Stimulated activated CD8-positive, alpha-beta memory T cell treated with anti-CD3 and anti-CD28 coated beads, Interleukin-15, amount 100 ng/mL, for 24 hours (primary cell): ENCODE results near the gene ZNF786.
A peak's percentile ranks its signal among the peaks of the same experiment; 100 is the strongest.
"Not testable (repeated sequence)": the region's sequence is repeated elsewhere in the genome, so short reads cannot be mapped to it uniquely, and the experiment has no call there.

ENCODE experiments used
- DNase-seq: peaks from one replicate; pipeline ENCODE4 v3.0.0-alpha.2; 2020; ENCODE audit warnings: low read depth

The ZNF786 gene

GRCh38 chr7:149031353-149031910 is 59.1 kb downstream of the ZNF786 start:
- no peak for DNase-seq

- not testable (repeated sequence) for DNase-seq
These were observed 60.1 kb downstream of the ZNF786 start for GRCh38 chr7:149030439-149030838.

GRCh38 chr7:149028346-149029109 is 62.0 kb downstream of the ZNF786 start, which contains the start of gene PDIA4:
Gene PDIA4, minus strand, starts transcription at chr7:149028505. Its CDS starts 97 bp downstream, at chr7:149028408.
- DNase-seq = peak; percentile 99

GRCh38 chr7:149027611-149028345 is 62.7 kb downstream of the ZNF786 start:
- no peak for DNase-seq

- no peak for DNase-seq
These were observed 63.5 kb downstream of the ZNF786 start for GRCh38 chr7:149027055-149027454.

GRCh38 chr7:149023662-149024061 is 66.9 kb downstream of the ZNF786 start:
- DNase-seq = no peak

- DNase-seq = no peak
These were observed 67.7 kb downstream of the ZNF786 start for GRCh38 chr7:149022756-149023360.

- DNase-seq = no peak
These were observed 68.8 kb downstream of the ZNF786 start for GRCh38 chr7:149021725-149022062.

- DNase-seq = no peak
These were observed 70.0 kb downstream of the ZNF786 start for GRCh38 chr7:149020483-149020882.
